Trophoblast cell (in vitro differentiated cells and primary cell): ENCODE measurements around the gene FGD2.

Experiments used
- DNase-seq, 2 donors: peaks; one replicate each; pipeline ENCODE4 v3.0.0-alpha.2; 2016
- H2AFZ ChIP-seq: 2 replicates; pipeline ENCODE4 v1.6.1; 2013; ENCODE audit warnings: low read length, moderate library complexity, mild to moderate bottlenecking; ENCODE audit not compliant: insufficient read depth, poor library complexity
- H2AK5ac ChIP-seq: 2 replicates; pipeline ENCODE4 v1.6.1; 2013; ENCODE audit warnings: mild to moderate bottlenecking, low read length
- H2BK120ac ChIP-seq: 2 replicates; pipeline ENCODE4 v1.6.1; 2013; ENCODE audit warnings: low read length, mild to moderate bottlenecking, moderate library complexity; ENCODE audit not compliant: insufficient read depth, poor library complexity
- H2BK12ac ChIP-seq: 2 replicates; pipeline ENCODE4 v1.6.1; 2013; ENCODE audit warnings: mild to moderate bottlenecking, low read length, moderate library complexity
- H2BK5ac ChIP-seq: 2 replicates; pipeline ENCODE4 v1.6.1; 2013; ENCODE audit warnings: low read length, low read depth, moderate library complexity, mild to moderate bottlenecking; ENCODE audit not compliant: poor library complexity
- H3K14ac ChIP-seq: 2 replicates; pipeline ENCODE4 v1.6.1; 2013; ENCODE audit warnings: mild to moderate bottlenecking, low read length
- H3K18ac ChIP-seq: 2 replicates; pipeline ENCODE4 v1.6.1; 2013; ENCODE audit warnings: mild to moderate bottlenecking, low read length
- H3K23ac ChIP-seq: 2 replicates; pipeline ENCODE4 v1.6.1; 2013; ENCODE audit warnings: low read length
- H3K27ac ChIP-seq: 2 replicates; pipeline ENCODE4 v1.5.1; 2013; ENCODE audit warnings: low read depth, mild to moderate bottlenecking, inconsistent platforms, low read length, moderate library complexity
- H3K27me3 ChIP-seq: 2 replicates; pipeline ENCODE4 v1.6.1; 2013; ENCODE audit warnings: inconsistent platforms, mild to moderate bottlenecking, low read length, moderate library complexity; ENCODE audit not compliant: insufficient read depth
- H3K36me3 ChIP-seq, 2 experiments: 1 replicate in 1 of 2; 2 replicates in 1 of 2; pipeline ENCODE4 v1.6.1; 2013; ENCODE audit warnings: low read length in 2 of 2, mild to moderate bottlenecking in 2 of 2, moderate library complexity in 1 of 2; ENCODE audit not compliant: insufficient read depth in 2 of 2, control insufficient read depth in 1 of 2
- H3K4ac ChIP-seq: 2 replicates; pipeline ENCODE4 v1.6.1; 2013; ENCODE audit warnings: low read depth, mild to moderate bottlenecking, low read length, moderate library complexity
- H3K4me1 ChIP-seq, 2 experiments: 1 replicate in 1 of 2; 2 replicates in 1 of 2; pipeline ENCODE4 v1.6.1; 2013; ENCODE audit warnings: low read length in 2 of 2, mild to moderate bottlenecking in 2 of 2, moderate library complexity in 1 of 2; ENCODE audit not compliant: insufficient read depth in 2 of 2, control insufficient read depth in 1 of 2
- H3K4me2 ChIP-seq: 2 replicates; pipeline ENCODE4 v1.6.1; 2013; ENCODE audit warnings: inconsistent platforms, mild to moderate bottlenecking, low read length, moderate library complexity
- H3K4me3 ChIP-seq: 2 replicates; pipeline ENCODE4 v1.5.1; 2013; ENCODE audit warnings: mild to moderate bottlenecking, low read depth, low read length, inconsistent platforms
- H3K79me1 ChIP-seq: one replicate; pipeline ENCODE4 v1.6.1; 2013; ENCODE audit warnings: low read length
- H3K79me2 ChIP-seq: 2 replicates; pipeline ENCODE4 v1.6.1; 2013; ENCODE audit warnings: low read length, mild to moderate bottlenecking; ENCODE audit not compliant: control insufficient read depth, insufficient read depth, poor library complexity
- H3K9ac ChIP-seq: 2 replicates; pipeline ENCODE4 v1.6.1; 2013; ENCODE audit warnings: mild to moderate bottlenecking, low read length
- H3K9me3 ChIP-seq: 2 replicates; pipeline ENCODE4 v1.6.1; 2013; ENCODE audit warnings: low read depth, mild to moderate bottlenecking, control low read depth, inconsistent platforms, low read length; ENCODE audit not compliant: insufficient read depth
- H4K12ac ChIP-seq: 2 replicates; pipeline ENCODE4 v1.6.1; 2013; ENCODE audit warnings: low read depth, mild to moderate bottlenecking, low read length, moderate library complexity
- H4K8ac ChIP-seq: 2 replicates; pipeline ENCODE4 v1.6.1; 2013; ENCODE audit warnings: low read depth, mild to moderate bottlenecking, low read length, moderate library complexity
- H4K91ac ChIP-seq: one replicate; pipeline ENCODE4 v1.6.1; 2013; ENCODE audit warnings: low read depth, mild to moderate bottlenecking, low read length, moderate library complexity
- WGBS: extraction: QIAGEN DNeasy Blood & Tissue Kit; methylation state at CpG from one replicate; pipeline ENCODE4 v1.1.7; 2013; ENCODE audit warnings: missing lambda C conversion rate; ENCODE audit not compliant: insufficient read length, insufficient coverage; ENCODE audit errors: extremely low coverage; 5-methylcytosine and 5-hydroxymethylcytosine counted together

The FGD2 gene

GRCh38 chr6:37008484-37009465 lies 3.3 kb downstream of the FGD2 start:
- DNase-seq: no peak
- H2AFZ ChIP-seq: no peak overlapping the region
- H4K12ac ChIP-seq: no peak overlapping the region
- H3K4ac ChIP-seq: no peak overlapping the region
- H3K9ac ChIP-seq: no peak overlapping the region
- H2BK5ac ChIP-seq: no peak overlapping the region
- H3K4me2 ChIP-seq: no peak overlapping the region
- H3K79me1 ChIP-seq: no peaks in the 10 kb centered on the region
- no peak overlapping the region for H3K14ac ChIP-seq
- H4K91ac ChIP-seq: no peak overlapping the region
- H3K18ac ChIP-seq: no peak overlapping the region
- H3K79me2 ChIP-seq: no peaks in the 10 kb centered on the region
- WGBS: no CpG with 5 or more reads among the region's 15 CpGs
- no peaks in the 10 kb centered on the region for H3K36me3 ChIP-seq
- no peak overlapping the region for H2AK5ac ChIP-seq
- no peak overlapping the region for H4K8ac ChIP-seq
- H2BK12ac ChIP-seq: no peak overlapping the region
- H3K9me3 ChIP-seq: no peaks in the 10 kb centered on the region
- no peak overlapping the region for H2BK120ac ChIP-seq
- no peak overlapping the region for H3K27ac ChIP-seq
- H3K27me3 ChIP-seq: no peaks in the 10 kb centered on the region
- H3K4me3 ChIP-seq: peak overlapping the region; percentile 1
- no peak overlapping the region for H3K23ac ChIP-seq
- no peaks in the 10 kb centered on the region for H3K4me1 ChIP-seq

GRCh38 chr6:37010402-37010892 lies 5.0 kb downstream of the FGD2 start:
- no peak overlapping the region for H3K18ac ChIP-seq
- H2BK5ac ChIP-seq: no peak overlapping the region
- no peak overlapping the region for H4K12ac ChIP-seq
- no peak overlapping the region for H3K4me3 ChIP-seq
- H4K8ac ChIP-seq: no peak overlapping the region
- no peak overlapping the region for H2BK12ac ChIP-seq
- no peak overlapping the region for H2AK5ac ChIP-seq
- no peaks in the 10 kb centered on the region for H3K9me3 ChIP-seq
- H3K79me1 ChIP-seq: no peaks in the 10 kb centered on the region
- H3K36me3 ChIP-seq: no peaks in the 10 kb centered on the region
- no peak overlapping the region for H3K23ac ChIP-seq
- no peaks in the 10 kb centered on the region for H3K79me2 ChIP-seq
- H3K27me3 ChIP-seq: no peaks in the 10 kb centered on the region
- no CpG with 5 or more reads among the region's 10 CpGs for WGBS
- DNase-seq: no peak
- no peak overlapping the region for H3K9ac ChIP-seq
- no peak overlapping the region for H3K4ac ChIP-seq
- H3K4me2 ChIP-seq: no peak overlapping the region
- no peak overlapping the region for H3K14ac ChIP-seq
- H3K4me1 ChIP-seq: no peaks in the 10 kb centered on the region
- no peak overlapping the region for H3K27ac ChIP-seq
- no peak overlapping the region for H2AFZ ChIP-seq
- no peak overlapping the region for H4K91ac ChIP-seq
- H2BK120ac ChIP-seq: no peak overlapping the region

GRCh38 chr6:37011656-37012378 lies 6.4 kb downstream of the FGD2 start:
- WGBS: no CpG with 5 or more reads among the region's 11 CpGs

GRCh38 chr6:37013516-37014491 lies 8.3 kb downstream of the FGD2 start:
- H4K8ac ChIP-seq: no peak overlapping the region
- no peaks in the 10 kb centered on the region for H3K9me3 ChIP-seq
- no peak overlapping the region for H3K4me2 ChIP-seq
- no peaks in the 10 kb centered on the region for H3K27me3 ChIP-seq
- H3K14ac ChIP-seq: no peak overlapping the region
- no peak overlapping the region for H4K91ac ChIP-seq
- H3K23ac ChIP-seq: no peak overlapping the region
- H3K79me1 ChIP-seq: no peaks in the 10 kb centered on the region
- DNase-seq: no peak
- no peak overlapping the region for H3K9ac ChIP-seq
- no peak overlapping the region for H2BK120ac ChIP-seq
- H3K36me3 ChIP-seq: no peaks in the 10 kb centered on the region
- H3K27ac ChIP-seq: no peak overlapping the region
- no peak overlapping the region for H3K18ac ChIP-seq
- H2BK5ac ChIP-seq: no peak overlapping the region
- no CpG with 5 or more reads among the region's 21 CpGs for WGBS
- H2BK12ac ChIP-seq: no peak overlapping the region
- no peak overlapping the region for H2AK5ac ChIP-seq
- no peak overlapping the region for H4K12ac ChIP-seq
- no peaks in the 10 kb centered on the region for H3K4me1 ChIP-seq
- H3K4ac ChIP-seq: no peak overlapping the region
- H3K4me3 ChIP-seq: no peak overlapping the region
- H2AFZ ChIP-seq: no peak overlapping the region
- no peaks in the 10 kb centered on the region for H3K79me2 ChIP-seq

More at GRCh38 chr6:37011656-37012378, 6.4 kb downstream of the FGD2 start:
- H2BK5ac ChIP-seq: no peak overlapping the region
- H3K79me1 ChIP-seq: no peaks in the 10 kb centered on the region
- no peak overlapping the region for H3K4me3 ChIP-seq
- no peaks in the 10 kb centered on the region for H3K27me3 ChIP-seq
- H3K23ac ChIP-seq: no peak overlapping the region
- H2AK5ac ChIP-seq: no peak overlapping the region
- H3K36me3 ChIP-seq: no peaks in the 10 kb centered on the region
- no peak overlapping the region for H3K18ac ChIP-seq
- no peak overlapping the region for H3K4me2 ChIP-seq
- H3K79me2 ChIP-seq: no peaks in the 10 kb centered on the region
- H3K4ac ChIP-seq: no peak overlapping the region
- peak; percentile 38 to 73 for DNase-seq
- H2BK12ac ChIP-seq: no peak overlapping the region
- H3K9ac ChIP-seq: no peak overlapping the region
- no peak overlapping the region for H3K27ac ChIP-seq
- H4K8ac ChIP-seq: no peak overlapping the region
- H3K4me1 ChIP-seq: no peaks in the 10 kb centered on the region
- no peak overlapping the region for H4K12ac ChIP-seq
- H4K91ac ChIP-seq: no peak overlapping the region
- H3K9me3 ChIP-seq: no peaks in the 10 kb centered on the region
- H2AFZ ChIP-seq: no peak overlapping the region
- H3K14ac ChIP-seq: no peak overlapping the region
- H2BK120ac ChIP-seq: no peak overlapping the region
